ENCODE data around the gene EPRS1. TPM values are rescaled to one million over a fixed set of nuclear protein-coding genes. Genes with fewer than 3 reads are reported as not detected.

The EPRS1 gene
- 176 TPM for polyA plus RNA-seq (2012; ENCODE audit: insufficient read depth, insufficient read length, low read depth)

DNA sequence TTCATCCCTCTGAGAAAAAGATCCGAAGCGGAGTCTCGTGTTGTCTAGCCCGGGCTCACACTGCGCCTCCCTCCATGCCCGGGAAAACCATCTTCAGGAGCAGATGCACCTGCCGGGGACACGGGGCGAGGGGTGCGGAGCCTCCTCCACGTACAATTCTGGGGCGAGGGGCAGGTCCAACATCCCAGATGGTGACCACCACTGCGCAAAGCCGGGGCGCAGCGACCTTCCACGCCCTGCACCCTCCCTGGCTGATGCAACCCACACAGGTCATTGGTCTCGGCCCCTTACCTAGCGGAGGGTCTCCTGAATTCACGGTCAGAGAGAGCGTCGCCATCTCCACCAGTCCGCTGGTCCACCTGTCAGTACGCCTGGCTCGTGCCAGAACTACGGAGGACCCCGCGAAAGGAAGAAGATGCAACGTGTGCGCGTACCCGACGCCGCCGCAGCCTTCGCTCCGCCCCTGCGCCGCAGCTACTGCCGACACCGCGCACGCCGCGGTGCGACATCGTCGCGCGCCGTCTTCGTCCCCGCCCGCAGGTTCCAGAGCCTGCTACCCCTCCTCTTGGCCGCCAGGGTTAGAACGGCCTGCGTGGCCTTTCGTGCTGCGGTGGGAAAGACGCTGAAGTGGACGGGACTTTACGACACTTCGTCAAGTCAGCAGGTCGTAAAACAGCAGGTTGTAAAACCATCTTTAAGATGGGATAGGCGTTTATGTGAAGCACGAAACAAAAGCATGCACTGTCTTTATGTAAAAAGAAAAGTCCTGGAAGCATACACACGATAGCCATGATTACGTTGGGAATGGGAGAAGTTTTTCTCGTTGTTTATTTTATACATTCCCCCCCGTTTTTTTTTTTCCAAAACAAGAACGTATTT lies at the start of gene EPRS1:
Gene EPRS1, minus strand, starts transcription at position 454 of the 879 bp plus-strand sequence. Its CDS starts 117 bp downstream, at position 337.
- peak; percentile 94 for DNase-seq
- H3K27me3 ChIP-seq: no peaks in the 10 kb centered on the region
- H3K36me3 ChIP-seq: peaks cover 3% of the 10 kb centered on the region; the same call in 1 of the 2 replicates
- no peaks in the 10 kb centered on the region for H3K9me3 ChIP-seq
- peaks cover 5% of the 10 kb centered on the region; the same call in 1 of the 2 replicates for H3K4me1 ChIP-seq
- TF ChIP-seq, protein P1, sequence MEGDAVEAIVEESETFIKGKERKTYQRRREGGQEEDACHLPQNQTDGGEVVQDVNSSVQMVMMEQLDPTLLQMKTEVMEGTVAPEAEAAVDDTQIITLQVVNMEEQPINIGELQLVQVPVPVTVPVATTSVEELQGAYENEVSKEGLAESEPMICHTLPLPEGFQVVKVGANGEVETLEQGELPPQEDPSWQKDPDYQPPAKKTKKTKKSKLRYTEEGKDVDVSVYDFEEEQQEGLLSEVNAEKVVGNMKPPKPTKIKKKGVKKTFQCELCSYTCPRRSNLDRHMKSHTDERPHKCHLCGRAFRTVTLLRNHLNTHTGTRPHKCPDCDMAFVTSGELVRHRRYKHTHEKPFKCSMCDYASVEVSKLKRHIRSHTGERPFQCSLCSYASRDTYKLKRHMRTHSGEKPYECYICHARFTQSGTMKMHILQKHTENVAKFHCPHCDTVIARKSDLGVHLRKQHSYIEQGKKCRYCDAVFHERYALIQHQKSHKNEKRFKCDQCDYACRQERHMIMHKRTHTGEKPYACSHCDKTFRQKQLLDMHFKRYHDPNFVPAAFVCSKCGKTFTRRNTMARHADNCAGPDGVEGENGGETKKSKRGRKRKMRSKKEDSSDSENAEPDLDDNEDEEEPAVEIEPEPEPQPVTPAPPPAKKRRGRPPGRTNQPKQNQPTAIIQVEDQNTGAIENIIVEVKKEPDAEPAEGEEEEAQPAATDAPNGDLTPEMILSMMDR (IDR thresholded peaks at IDR 0.05; ENCODE audit: low read depth, low read length): peak; percentile 57
- peak within 1 kb of the TSS; percentile 95 for H3K4me3 ChIP-seq (ENCODE audit: low read depth, low read length)

DNA sequence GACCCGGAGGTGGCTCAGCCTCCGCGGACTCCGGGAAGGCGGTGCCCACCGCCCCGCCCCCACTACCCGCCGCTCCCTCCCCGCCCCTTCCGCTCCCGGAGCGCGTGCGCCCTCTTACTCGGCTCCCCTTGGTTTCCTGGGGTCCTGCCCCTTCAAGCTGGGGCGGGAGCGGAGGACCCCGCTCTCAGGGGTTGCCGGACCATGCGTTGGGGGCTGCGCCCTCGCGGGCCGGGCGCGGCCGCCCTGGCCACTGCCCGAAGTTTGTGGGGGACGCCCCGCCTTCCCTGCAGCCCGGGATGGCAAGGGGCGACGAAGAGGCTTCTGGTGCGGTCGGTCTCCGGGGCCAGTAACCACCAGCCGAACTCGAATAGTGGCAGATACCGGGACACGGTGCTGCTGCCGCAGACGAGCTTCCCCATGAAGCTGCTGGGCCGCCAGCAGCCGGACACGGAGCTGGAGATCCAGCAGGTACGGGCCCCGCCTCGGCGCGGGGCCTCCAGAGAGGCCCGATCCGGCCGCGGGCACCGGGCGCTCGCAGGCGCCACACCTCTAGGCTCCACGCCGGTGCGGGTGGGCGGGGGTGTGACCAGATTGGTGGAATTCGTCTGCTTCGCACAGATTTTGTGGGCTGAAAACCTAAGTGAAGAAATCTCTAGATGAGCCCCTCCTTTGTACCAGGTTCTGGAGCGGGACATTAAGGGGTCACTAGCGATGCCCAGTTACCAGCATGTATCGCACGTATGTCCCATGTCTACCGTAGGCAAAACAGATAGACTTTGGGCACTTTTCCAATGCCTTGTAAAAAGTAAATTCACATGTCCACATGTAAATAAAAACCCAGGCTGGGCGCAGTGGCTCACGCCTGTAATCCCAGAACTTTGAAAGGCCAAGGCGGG lies 48.0 kb upstream of the EPRS1 start, which contains the start of gene IARS2:
Gene IARS2, plus strand, starts transcription at position 117 of the 896 bp plus-strand sequence. Its CDS starts 85 bp downstream, at position 202.
- no peaks in the 10 kb centered on the region for H3K27me3 ChIP-seq
- peak within 1 kb of the TSS; percentile 95 for H3K4me3 ChIP-seq (ENCODE audit: low read depth, low read length)
- H3K4me1 ChIP-seq: peaks cover 5% of the 10 kb centered on the region
- DNase-seq: peak; percentile 93
- no peaks in the 10 kb centered on the region; the same call in 1 of the 2 replicates for H3K9me3 ChIP-seq
- peaks cover 19% of the 10 kb centered on the region for H3K36me3 ChIP-seq
- TF ChIP-seq, protein P1 (IDR thresholded peaks at IDR 0.05; ENCODE audit: low read depth, low read length): no peak

DNA sequence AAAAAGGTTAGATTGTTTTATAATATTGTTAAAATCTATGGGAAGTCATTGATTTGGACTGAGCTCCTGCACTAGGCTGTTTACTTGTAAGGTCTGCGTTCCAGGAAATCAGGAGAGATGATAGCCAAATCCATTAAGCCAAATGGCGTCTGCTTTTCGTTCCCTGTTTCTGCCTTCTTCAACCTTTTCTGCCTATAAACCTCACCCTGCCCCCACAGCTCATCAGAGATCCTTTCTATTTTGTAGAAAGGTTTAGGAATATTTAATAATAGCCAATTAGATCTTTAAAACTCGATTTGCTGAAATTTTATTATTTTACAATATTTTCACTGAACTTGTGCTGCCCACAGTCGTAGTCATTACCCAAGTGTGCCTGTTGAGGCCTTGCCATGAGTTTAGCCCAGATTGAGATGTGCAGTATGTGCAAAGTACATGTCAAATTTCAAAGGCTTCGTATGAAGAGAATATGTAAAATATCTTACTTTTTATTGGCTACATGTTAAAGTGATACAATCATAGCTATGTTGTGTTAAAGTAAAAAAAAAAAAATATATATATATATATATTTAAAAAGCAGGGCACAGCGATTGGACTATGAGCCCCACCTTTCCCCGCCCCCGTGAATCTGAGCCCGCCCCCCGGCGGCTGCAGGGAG lies 47.2 kb upstream of the EPRS1 start:
- no peaks in the 10 kb centered on the region; the same call in 1 of the 2 replicates for H3K9me3 ChIP-seq
- H3K4me3 ChIP-seq (ENCODE audit: low read depth, low read length): peak overlapping the region; percentile 38; the same call in 1 of the 2 replicates
- no peak for DNase-seq
- peaks cover 5% of the 10 kb centered on the region for H3K4me1 ChIP-seq
- TF ChIP-seq, protein P1 (IDR thresholded peaks at IDR 0.05; ENCODE audit: low read depth, low read length): no peak
- H3K36me3 ChIP-seq: peaks cover 19% of the 10 kb centered on the region
- no peaks in the 10 kb centered on the region for H3K27me3 ChIP-seq

DNA sequence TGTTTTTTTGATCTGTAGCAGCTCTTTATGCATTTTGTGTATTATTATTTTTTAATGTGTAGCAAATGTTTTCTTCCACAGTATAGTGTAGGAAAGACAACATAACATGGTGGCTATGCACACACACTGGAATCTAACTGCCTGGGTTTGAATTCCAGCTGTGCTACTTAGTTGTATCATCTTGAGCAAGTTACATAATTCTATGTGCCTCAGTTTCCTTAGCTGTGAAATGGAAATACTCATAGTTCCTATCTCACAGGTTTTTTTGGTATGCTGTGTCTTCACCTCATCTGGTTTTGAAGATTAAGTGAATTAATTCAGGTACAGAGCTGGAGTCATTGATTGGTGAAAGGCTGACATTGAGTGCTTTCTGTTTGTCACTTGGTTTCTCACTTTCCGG lies 46.4 kb upstream of the EPRS1 start:
- no peak for DNase-seq
- Histone ChIP-seq H3K4me1 (peaks cover 5% of the 10 kb centered on the region), H3K36me3 (peaks cover 11% of the 10 kb centered on the region), H3K9me3 (no peaks in the 10 kb centered on the region; the same call in 1 of the 2 replicates), H3K27me3 (no peaks in the 10 kb centered on the region), H3K4me3 (ENCODE audit: low read depth, low read length) (no peak overlapping the region)
- TF ChIP-seq, protein P1 (IDR thresholded peaks at IDR 0.05; ENCODE audit: low read depth, low read length): no peak

- no peaks in the 10 kb centered on the region for H3K27me3 ChIP-seq
- H3K9me3 ChIP-seq: no peaks in the 10 kb centered on the region; the same call in 1 of the 2 replicates
- H3K4me1 ChIP-seq: peaks cover 5% of the 10 kb centered on the region
- DNase-seq: peak; percentile 94
- H3K4me3 ChIP-seq (ENCODE audit: low read depth, low read length): peak within 1 kb of the TSS; percentile 85
- TF ChIP-seq, protein P1 (IDR thresholded peaks at IDR 0.05; ENCODE audit: low read depth, low read length): 0 out of 2 replicates have a peak, but pooled peaks have one; percentile 21
- H3K36me3 ChIP-seq: no peaks in the 10 kb centered on the region
These were observed 43.6 kb upstream of the EPRS1 start, which contains the start of gene BPNT1 for GRCh38 chr1:220089650-220090556. Gene BPNT1 (minus strand): TSS chr1:220089788. CDS start chr1:220079846, 9,942 bp downstream.

All from BE2C (cell line).